Vagina (tissue), 2 donors: Measurements from ENCODE around the gene LPIN3.
A peak's percentile ranks its signal among the peaks of the same experiment; 100 is the strongest.

Experiments
- POLR2A ChIP-seq, 2 donors: fragments of 450-650 bp; IDR thresholded peaks; one replicate each; pipeline ENCODE4 v1.6.1; 2017; ENCODE audit warnings: antibody characterized with exemption in 2 of 2, mild to moderate bottlenecking in 2 of 2, moderate library complexity in 2 of 2
- POLR2AphosphoS5 ChIP-seq, 2 donors: sonication (generic); formaldehyde crosslinking; IDR thresholded peaks; one replicate each; pipeline ENCODE4 v1.9.0; 2017; ENCODE audit warnings: antibody characterized with exemption in 2 of 2, mild to moderate bottlenecking in 2 of 2, low read depth in 1 of 2; ENCODE audit not compliant: insufficient read depth in 1 of 2

DNA sequence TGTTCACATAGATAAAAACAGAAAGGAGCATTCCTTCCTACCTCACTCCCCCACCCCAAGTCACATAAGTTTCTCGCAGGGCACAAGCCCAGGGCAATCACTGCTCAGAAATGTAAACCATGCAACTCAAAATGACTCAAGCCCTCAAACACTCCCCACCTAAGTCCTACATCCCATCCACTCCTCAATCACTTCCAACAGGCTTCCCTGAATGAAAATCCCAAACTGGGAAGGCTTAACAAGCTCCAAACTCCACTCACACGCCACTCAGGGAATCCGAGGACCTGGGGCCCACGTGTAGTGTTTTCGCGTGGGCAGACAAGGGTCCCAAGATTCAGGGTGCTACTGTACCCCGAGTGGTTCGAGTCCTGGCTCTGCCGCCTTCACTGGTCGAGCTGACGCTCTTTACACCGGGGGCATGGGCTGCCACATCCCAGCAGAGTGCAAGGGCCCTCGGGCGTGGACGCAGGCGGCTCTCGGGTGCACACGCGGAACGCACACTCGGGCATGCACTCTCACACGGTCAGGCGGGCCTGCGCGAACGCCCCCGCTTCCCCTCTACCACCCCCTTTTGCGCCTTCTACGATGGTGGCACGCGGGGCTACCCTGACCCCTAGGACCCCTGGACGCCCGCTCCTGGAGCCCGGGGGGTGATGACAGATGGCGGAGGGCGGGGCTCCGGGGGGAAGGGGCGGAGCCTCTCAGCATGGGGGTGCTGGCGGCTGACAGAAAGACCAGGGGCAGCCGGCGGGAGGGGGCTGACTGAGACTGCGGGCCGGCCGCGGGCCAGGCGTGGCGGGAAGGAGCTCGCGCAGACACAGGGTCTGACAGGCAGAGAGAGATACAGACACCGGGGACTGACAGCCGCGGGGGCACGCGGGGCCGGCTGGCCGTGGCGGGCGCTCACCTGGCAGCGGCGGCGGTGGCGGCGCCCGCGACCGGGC lies 23.7 kb upstream of the LPIN3 start:
- peak in 1 of 2 donors; percentile 66 for TF ChIP-seq POLR2AphosphoS5 (IDR thresholded peaks at IDR 0.05; ENCODE audit: insufficient read depth in 1 of 2, low read depth in 1 of 2)
- peak in 1 of 2 donors; percentile 2 for TF ChIP-seq POLR2A (IDR thresholded peaks at IDR 0.05)
